ENCODE data around the gene CMTM4. TPM values are rescaled to one million over a fixed set of nuclear protein-coding genes. Genes with fewer than 3 reads are reported as not detected.

The CMTM4 gene
- total and polyA plus RNA-seq, 2 of the 8 experiments (the other 6 are each of a cell fraction or from before 2014, with no cell fraction given) = 35.3 to 51.7 TPM

- TF ChIP-seq EGR1 (IDR thresholded peaks at IDR 0.05; ENCODE audit: borderline replicate concordance, low read depth, low read length) (no peak), CBX5 (IDR thresholded peaks at IDR 0.05; ENCODE audit: low read depth, low read length) (no peak), EP300 (IDR thresholded peaks at IDR 0.05; ENCODE audit: borderline replicate concordance in 1 of 2, low read depth in 2 of 2, low read length in 2 of 2) (no peak), YY1 (IDR thresholded peaks at IDR 0.05; ENCODE audit: low read depth, low read length) (no peak), SP1 (IDR thresholded peaks at IDR 0.05; ENCODE audit: low read depth, low read length) (no peak), MAFK (IDR thresholded peaks at IDR 0.05; ENCODE audit: low read depth, low read length) (no peak)
These were observed 22.7 kb upstream of the CMTM4 start (continued) for GRCh38 chr16:66719246-66719645.

Data from H1 (cell line).